IPS DF 4.7 (cell line): ENCODE data around the gene MXD4.

Source experiments
- DNase-seq: peaks from one replicate; pipeline ENCODE4 v3.0.0-alpha.2; 2013; ENCODE audit warnings: low spot score; ENCODE audit errors: extremely low read depth

The MXD4 gene

DNA sequence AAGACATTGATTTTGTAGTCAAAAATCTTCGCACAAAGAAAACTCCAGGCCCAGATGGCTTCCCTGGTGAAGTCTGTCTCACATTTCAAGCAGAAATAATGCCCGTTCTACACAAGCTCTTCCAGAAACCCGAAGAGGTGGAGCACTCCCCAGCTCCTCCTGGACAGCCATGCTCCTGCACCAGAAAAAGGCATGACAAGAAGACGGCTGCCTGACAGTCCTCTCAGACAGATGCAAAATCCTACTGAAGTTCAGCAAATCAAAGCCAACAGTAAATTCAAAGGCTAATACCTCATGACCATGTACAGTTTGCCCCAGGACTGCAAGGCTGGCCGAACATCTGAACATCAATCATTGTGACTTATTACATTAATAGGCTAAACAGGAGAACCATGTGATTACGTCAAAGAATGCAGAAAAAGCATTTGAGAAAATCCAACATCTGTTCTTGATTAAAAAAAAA is 30.8 kb upstream of the MXD4 start:
- no peak for DNase-seq

DNA sequence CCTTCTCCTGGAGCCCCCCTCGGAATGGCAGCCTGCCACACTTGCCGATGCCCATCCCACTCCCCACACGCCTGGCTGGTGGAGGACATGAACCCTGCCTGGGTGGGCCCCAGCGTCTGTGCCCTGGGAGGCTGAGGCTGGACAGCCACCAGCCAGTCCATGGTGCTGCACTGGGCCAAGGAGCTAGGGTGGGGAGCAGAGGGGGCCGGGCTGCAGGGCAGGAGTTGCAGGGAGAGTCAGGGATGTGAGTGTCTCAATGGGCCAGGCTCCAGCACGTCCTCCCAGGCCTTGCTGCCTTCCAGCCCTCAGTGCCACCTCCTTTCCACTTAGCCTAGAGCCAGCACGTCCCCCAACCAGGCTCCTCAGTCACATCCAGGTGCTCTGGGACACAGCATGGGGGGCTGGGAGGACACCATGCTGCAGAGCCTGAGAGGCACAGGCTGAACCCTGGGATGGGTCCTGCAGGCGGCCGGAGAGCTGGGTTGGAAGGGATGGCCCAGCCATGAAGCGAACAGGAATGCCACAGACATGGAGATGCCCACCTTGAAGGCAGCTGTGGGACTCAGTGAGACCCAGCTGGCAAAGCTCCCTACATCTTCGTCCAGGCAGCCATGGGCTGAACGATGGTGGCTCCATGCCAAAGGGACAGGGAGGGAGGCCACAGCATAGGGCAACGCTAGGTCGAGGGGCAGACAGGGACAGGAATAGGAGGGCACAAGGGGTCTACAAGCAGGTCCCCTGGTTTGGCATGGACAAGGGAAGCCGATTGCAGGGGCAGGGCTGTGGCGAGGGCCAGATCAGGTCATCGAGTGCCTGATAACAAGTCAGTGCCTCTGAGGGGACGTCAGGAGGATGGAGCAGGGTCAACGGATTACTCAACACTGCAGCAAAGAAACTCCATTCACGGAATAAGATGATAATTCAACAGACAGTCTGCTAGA is 30.1 kb upstream of the MXD4 start:
- no peak for DNase-seq

DNA sequence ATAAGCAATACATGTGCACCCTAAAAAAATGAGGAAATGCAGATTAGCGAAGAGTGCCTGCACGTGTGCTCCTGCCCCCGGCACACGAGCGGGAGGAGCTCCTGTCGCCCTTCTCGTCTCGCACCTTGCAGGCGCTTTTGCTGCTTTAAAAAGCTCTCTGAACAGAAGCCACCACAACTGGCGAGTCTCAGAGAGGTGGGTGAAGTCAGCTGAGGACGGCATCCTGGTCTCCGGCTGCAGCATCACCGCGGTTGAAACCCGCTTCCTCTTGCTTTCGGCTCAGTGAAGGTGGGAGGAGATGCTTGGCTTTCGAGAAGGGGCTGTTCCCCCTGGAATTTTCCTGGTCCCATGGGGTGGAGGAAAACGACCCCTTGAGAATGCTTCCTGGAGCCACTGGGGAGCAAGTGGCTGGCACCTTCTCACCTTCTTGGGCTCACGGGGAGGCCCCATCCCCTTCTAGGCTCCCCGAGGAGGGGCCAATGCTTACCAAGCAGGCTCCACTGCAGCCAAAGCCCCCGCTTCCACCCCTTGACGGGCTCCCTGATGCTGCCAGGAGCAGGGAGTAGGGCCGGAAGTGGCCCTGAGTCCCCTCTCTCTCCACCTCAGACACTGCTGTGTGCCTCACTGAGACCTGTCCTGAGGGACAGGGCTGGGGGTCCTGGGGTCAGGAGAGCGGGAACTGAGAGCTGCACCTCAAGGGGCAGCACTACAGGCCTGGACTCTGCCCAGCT is 29.2 kb upstream of the MXD4 start:
- no peak for DNase-seq

DNA sequence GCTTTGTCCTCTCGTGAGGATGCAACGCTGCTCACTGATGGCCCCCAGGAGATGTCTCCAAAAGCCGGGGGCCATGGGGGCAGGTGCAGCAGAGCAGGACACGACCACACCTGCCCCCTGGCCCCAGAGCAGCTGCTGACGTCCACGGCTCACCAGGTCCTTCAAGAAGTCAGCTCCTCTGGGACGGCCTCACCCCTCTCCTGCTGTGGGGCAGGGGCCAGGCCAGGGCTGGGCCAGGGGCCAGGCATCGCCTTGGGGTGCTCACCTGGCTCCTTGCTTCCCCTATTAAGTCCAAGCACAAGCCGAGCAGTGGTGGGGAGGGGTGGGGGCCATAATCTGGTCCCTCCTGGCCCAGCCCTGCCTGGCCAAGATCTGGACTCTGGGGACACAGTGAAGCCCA is 28.6 kb upstream of the MXD4 start:
- DNase-seq: no peak

DNA sequence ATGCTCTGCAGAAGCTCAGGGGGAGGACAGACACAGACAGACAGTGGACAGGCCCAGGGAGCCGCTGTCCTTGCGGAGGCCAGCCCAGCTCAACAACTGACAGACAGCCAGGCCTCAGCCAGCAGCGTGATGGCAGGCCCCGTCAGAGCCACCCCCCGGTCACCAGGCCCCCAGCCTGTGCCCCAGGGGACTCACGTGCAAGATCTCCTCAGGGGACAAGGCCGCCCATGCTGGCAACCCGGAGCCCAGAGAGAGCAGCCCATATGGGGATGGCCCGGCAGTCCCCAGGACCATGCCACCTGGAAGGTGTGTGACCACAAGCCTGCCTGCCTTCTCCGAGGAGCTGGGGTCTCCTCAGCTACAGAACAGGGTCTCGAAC is 28.0 kb upstream of the MXD4 start:
- DNase-seq: no peak

DNA sequence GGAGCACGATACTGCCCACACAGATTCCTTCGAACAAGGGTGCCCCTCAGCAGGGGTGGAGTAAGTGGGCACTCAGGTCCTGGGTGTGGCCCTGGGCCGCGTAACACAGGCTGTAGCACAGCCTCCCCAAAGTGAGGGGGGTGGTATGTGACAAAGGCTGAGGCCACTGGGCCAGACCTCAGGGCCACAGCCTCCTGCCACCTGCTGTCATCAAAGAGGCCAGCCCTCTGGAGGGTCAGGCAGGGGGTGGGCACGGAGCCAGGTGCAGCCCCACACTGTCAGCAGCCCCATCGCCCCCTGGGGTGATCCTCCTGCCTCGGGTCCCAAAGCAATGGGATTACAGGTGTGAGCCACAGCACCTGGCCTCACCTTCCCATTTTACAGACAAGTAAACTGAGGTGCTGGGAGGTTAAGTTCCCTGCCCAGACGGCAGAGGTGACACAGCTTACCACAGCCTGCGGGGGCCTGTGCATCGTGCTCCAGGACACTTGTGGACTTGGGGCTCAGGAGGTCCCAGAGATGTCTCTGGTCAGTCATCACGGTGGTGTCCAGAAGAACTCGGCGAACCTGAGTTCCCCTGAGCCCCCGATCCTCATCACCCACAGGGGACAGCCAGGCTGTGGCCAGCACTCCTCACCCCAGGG is 27.5 kb upstream of the MXD4 start:
- no peak for DNase-seq

DNA sequence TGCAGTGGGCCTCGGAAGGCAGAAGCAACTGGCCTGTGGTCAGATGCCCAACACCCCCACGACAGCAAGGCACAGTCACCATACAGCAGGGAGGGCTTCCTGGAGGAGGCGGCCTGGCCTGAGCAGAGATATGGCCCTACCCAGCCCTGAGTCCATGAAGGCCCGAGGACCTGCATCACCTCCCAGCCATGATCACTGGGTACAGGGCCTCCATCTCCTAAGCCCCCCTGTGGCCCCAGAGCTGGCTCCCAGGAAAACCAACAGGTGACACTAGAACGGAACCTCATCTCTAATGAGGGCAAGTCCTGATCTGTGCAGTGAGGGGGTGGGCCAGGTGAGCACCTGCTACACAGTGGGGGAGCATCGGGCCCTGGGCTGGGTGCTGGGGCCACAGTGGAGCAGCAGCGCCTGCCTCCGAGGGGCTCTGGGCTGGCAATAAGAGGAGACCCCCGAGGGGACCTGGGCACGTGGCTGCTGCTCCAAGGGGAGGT is 26.2 kb upstream of the MXD4 start:
- DNase-seq: no peak

DNA sequence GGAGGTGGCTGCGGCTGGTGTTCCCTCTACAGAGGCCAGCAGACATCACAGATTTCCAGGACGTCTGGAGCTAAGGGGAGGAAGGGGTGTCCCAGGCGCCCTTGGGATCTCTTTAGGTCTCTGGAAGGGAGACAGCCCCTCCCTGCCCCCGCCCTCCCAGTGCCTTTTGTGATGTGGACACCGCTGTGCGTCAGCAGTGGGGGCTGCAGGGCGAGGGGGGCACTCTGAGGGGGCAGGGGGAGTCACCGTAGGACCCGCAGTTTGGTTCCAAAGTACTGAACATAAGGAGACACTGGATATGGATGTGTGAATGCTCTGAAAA is 25.6 kb upstream of the MXD4 start:
- DNase-seq: no peak

DNA sequence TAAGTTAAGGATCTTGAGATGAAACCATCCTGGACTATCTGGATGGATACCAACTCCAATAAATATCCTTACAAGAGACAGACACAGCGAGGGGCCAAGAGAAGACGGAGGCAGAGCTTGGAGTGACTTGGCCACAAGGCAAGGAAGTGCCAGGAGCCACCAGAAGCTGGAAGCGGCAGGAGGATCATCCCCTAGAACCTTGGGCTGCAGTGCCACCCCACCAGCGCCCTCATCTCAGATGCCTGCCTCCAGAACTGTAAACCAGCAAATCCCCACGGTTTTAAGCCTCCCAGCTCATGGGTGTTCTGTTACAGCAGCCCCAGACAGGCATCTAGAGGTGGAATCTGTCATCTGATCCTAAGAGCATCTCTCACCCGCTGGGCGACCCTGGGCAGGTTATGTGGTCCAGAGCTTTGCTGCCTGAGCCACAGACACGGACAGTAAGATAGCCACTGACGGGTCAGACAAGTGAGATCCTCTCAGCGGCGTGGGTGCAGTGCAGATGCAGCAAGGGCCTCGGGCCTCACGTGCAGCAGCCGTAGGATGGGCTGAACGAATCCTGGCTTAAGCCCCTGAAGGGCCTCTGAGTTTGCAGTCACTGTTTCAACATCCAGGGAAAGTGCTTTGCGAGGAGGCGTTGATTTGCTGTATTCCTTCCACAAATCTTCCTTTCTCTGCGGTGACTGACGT is 25.1 kb upstream of the MXD4 start:
- DNase-seq: no peak

DNA sequence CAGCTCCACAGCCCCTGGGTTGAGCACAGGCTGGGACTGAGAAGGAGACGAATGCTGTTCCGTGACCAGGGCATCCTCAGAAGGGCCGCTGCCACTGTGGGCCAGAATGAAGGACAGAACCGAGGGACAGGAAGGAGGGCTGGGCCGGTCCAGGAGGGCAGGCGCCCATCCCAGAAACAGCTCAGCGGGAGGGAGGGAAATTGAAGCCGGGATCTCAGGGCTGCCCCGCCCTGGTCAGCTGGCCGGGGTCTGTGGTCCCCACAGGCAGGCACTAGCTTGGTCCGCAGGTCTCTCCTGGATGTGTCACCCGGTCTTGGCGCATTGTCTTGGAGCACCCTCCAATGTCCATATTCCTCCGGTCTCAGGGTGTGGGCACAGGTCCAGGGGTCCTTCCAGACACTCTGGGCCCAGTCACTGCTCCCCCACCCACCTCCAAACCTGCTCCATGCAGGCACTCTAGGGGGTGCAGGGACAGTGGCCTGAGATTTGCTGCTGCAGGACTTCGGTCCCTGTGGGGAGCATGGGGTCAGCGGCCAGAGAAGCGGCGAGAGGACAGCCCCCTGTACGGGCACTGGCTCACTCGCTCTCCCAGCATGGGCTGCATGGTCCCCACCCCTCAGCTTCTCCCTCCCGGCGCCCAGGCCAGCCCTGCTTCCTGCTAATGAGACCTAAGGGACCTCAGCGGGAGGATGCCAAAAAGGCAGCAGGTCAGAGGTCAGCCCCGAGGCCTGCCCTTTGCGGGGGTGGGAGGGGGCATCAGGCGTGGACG is 23.9 kb upstream of the MXD4 start:
- no peak for DNase-seq

DNA sequence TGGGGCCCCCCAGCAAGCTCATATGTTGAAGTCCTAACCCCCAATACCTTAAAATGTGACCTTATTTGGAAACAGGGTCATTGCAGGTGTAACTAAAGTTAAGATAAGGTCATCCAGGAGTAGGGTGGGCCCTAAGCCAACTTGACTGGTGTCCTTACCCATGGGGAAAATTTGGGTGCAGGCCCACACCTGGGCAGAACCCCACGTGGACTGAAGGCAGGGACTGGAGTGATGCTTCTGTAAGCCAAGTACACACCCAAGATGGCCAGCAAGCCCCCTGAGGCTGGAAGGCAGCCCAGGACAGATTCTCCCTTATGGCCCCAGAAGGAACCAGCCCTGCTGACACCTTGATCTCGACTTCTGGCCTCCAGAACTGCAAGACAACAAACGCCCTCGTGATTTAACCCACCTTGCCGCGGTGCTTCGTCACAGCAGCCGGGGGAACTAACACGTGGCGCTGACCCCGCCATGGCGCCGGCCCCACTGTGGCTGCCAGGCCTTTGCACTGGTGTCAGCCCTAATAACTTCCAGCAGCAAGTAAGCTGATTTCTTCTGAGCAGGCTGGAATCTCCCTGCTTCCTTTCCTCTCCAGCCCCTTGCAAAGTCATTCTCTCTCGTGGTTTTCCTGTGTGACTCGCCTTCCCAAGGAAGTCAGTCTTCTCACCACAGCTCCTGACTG is 23.2 kb upstream of the MXD4 start:
- no peak for DNase-seq

DNA sequence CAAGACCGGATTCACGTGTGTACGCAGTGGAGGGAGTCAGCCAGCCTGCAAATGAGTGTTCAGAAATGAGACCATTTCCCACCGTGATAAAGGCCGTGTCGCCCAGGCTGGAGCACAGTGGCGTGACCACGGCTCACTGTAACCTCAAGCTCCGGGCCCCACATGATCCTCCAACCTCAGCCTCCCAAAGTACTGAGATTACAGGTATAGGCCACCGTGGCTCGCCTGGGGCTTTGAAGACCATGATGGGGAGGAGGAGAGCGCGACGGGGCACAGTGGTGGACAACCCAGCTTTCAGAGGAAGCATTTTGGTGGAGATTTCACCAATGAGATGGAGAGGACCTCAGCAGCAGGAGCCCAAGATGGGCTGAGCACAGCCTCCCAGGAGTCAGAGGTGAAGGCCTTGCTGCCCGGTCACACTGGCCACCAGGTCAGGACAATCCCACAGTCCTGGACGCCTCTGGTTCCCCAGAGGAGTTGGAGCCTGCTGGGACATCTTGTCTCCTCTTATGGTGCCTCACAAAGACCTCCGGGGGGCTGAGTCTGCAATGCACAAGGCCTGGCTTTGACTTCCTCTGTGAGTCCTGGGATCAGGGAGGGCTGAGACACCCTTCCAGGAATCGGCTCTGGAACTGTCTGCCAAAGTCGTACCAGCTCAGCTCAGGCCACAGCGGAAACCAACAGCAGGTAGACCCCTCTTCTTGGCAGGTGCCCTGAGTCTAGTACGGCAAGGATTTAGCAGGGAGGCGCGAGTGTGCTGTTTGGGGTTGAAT is 22.4 kb upstream of the MXD4 start:
- no peak for DNase-seq

DNA sequence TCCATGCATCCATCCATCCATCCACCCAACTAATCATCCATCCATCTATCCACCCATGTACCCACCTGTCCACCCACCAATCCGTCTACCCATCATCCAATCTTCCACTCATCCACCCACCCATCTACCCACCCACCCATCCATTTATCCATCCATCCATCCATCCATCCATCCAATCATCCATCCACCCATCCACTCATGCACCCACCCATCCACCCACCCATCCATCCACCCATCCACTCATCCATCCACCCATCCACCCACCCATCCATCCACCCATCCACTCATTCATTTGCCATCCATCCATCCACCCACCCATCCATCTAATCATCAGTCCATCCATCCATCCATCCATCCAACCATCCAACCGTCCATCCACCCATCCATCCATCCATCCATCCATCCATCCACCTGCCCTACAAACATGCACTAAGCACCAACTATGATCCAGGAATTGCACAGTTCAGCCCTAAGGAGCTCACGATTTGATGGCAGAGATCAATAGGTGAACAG is 21.3 kb upstream of the MXD4 start:
- no peak for DNase-seq

DNA sequence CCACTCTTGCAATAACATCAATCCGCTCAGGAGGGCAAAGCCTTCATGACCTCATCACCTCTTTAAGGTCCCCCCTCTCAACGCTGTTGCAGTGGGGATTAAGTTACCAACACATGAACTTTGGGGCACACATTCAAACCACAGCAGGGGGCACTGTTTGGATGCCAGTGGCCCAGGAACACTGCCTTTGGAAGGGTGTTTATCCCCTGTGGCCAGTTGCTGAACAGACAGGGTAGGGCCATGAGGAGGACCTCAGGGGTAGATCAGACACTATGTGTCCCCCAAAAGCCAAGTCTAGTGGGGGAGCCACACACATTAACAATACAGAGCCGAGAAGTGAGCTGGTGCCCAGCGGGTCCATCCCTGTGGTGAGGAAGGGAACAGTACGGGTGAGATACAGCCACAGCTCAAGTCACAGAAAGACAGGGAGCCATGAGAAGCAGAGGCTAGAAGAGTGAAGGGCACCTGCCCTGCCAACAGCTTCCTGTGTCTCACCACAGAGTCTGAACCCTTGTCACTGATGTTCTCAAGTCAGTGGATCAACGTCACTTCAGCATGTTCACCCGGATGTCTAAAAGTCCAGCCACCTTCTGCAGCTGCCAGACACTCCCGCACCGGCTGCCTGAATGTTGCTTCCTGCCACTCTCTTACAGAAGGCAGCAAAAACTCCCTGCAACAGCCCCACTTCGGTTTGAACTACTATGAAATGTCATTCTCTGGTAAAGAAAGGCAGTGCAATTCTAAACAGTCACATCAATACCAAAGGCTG is 19.9 kb upstream of the MXD4 start:
- DNase-seq: no peak

DNA sequence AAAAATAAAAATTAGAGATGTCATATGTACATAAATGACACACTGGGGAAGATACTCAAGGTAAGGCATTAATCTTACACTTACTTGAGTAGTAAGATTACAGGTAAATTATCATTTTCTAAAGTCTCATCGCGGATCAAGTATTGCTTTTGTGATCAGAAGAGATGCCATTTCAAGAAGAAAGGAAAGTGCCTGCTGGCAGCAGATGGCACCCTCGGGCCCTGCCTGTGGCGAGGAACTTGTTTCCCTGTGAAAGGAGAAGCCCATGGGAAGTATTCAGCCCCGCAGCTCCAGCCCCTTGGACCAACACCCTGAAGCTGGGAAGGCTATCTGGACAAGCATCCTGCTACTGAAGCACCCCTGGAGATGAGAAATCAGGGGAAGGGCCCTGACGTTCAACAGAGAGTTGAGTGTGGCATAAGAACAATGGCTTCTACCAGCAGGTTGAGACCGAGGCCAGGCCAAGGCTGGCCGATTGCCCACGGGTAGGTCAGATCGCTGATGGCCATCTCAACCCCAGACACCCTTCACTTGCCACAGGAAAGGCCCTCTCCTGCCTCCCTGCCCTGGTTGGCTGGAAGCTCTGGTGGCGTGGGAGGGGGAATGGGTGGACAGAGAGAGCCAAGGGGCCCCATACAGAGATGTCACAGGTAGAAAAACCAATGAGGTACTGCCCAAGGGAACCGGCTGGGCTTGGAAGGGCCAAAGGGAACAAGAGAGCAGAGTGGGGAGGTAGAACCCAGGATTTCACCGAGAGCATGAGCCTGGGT is 18.8 kb upstream of the MXD4 start:
- DNase-seq: no peak

DNA sequence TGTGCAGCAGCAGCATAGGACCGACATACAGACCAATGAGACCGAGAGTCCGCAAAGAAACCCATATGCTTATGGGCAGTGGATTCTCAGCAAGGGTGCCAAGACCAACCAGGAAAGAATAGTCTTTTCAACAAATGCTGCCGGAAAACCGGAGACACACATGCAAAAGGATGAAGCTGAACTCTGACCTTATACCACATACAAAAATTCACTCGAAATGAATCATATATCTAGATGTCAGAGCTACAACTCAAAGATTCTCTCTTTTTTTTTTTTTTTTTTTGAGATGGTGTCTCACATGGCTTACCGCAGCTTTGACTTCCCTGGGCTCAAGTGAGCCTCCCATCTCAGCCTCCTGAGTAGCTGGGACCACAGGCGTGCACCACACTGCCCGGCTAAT is 16.0 kb upstream of the MXD4 start:
- no peak for DNase-seq

DNA sequence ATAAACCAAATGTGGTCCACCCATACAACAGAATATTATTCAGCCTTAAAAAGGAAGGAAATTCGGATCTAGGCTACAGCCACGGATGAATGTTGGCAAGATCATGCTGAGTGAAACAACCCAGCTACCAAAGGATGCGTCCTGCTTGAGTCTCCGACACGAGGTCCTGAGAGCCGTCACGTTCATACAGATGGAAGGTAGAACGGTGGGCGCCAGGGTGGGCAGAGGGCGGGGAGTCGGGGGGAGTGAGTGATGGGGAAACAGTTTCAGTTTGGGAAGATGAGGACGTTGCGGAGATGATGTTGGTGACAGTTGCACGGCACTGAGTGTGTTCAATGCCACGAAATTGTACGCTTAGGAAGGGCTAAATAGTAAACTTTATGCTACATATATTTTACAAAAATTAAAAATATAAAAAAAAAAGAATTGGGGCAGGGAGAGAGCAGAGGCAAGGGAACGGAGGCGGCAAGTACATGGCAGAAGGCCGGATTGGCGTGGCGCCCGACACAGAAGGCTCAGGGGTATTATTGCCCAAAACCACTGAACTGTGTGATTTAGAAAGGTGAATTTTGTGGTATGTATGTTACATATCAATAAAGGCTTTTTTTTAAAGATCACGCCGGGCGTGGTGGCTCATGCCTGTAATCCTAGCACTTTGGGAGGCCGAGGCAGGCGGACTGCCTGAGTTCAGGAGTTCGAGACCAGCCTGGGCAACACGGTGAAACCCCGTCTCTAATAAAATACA is 14.8 kb upstream of the MXD4 start:
- DNase-seq: no peak
